Stimulated activated CD4-positive, alpha-beta T cell treated with anti-CD3 and anti-CD28 coated beads, Interleukin-4, amount 100 ng/mL, for 24 hours (primary cell): ENCODE data around the gene CYP2B6.
A peak's percentile ranks its signal among the peaks of the same experiment; 100 is the strongest.
"Not testable (repeated sequence)": the region's sequence is repeated elsewhere in the genome, so short reads cannot be mapped to it uniquely, and the experiment has no call there.

ENCODE experiments used
- DNase-seq: peaks from one replicate; pipeline ENCODE4 v3.0.0-alpha.2; 2020

CYP2B6 gene

GRCh38 chr19:40981591-40981990 lies 9.5 kb upstream of the CYP2B6 start:
- no peak for DNase-seq

- no peak for DNase-seq
Measured at GRCh38 chr19:40982594-40983101, 8.4 kb upstream of the CYP2B6 start.

- no peak for DNase-seq
Measured at GRCh38 chr19:40989453-40989852, 1.6 kb upstream of the CYP2B6 start.

GRCh38 chr19:40995355-40995754 lies 4.3 kb downstream of the CYP2B6 start:
- peak; percentile 12 for DNase-seq

DNA sequence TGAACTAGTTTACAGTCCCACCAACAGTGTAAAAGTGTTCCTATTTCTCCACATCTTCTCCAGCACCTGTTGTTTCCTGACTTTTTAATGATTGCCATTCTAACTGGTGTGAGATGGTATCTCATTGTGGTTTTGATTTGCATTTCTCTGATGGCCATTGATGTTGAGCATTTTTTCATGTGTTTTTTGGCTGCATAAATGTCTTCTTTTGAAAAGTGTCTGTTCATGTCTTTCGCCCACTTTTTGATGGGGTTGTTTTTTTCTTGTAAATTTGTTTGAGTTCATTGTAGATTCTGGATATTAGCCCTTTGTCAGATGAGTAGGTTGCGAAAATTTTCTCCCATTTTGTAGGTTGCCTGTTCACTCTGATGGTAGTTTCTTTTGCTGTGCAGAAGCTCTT lies 7.9 kb downstream of the CYP2B6 start:
- not testable (repeated sequence) for DNase-seq

- no peak for DNase-seq
Measured at GRCh38 chr19:41000310-41000737, 9.2 kb downstream of the CYP2B6 start.

DNA sequence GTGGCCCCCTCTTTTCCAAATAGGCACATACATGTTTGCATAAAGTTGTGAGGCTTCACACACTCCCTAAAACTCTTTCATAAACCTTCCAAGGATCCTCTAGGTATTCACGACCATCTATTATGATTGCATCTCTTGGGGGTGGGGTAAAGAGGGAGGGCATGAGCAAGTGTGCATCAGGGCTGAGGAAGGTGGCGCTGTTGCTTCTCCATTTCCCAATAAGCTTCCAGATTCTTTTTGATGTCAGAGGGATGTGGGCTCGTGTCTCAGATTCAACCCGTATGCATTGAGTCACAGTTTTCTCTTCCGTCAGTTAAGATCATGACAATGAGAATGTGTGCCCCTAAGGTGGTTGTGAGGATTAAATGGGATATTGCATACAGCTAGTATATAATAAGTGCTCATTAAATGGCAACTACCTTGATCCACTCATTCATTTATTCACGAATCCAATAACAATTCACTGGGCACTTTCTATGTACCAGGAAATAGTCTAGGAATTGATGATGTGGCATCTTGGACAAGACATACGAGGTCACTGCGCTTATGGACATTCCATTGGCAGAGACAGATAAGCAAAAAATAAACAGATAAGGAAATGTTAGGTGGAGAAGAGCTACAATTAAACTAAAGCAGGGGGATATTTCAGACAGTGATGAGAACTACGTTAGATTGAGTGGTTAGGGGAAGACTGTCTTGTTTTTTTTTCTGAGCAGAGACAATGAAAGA lies 10.3 kb downstream of the CYP2B6 start:
- no peak for DNase-seq

DNA sequence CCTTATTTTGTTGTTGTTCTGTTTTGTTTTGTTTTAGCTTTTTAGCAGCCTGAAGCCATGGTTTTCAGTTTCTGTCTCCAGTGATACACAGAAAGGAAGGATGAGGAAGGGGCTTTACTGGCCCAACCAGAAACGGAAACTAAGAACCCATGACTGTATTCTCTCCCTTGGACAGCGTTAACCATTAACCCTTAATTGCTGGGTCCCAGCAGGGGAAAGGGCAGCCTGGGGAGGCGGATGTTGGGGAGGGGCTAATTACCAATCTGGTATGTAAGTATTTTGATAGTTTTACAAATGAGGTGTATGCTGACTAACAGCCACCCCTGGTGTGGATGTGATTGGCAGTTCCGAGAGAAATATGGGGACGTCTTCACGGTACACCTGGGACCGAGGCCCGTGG lies 12.6 kb downstream of the CYP2B6 start:
- not testable (repeated sequence) for DNase-seq

- no peak for DNase-seq
Measured at GRCh38 chr19:41009700-41010235, 18.7 kb downstream of the CYP2B6 start.

GRCh38 chr19:41013359-41013758 lies 22.3 kb downstream of the CYP2B6 start:
- DNase-seq, result no peak

GRCh38 chr19:41014643-41015042 lies 23.6 kb downstream of the CYP2B6 start:
- no peak for DNase-seq

GRCh38 chr19:41016488-41017071 lies 25.5 kb downstream of the CYP2B6 start:
- no peak for DNase-seq

GRCh38 chr19:41018736-41019290 lies 27.7 kb downstream of the CYP2B6 start:
- DNase-seq, result no peak

DNA sequence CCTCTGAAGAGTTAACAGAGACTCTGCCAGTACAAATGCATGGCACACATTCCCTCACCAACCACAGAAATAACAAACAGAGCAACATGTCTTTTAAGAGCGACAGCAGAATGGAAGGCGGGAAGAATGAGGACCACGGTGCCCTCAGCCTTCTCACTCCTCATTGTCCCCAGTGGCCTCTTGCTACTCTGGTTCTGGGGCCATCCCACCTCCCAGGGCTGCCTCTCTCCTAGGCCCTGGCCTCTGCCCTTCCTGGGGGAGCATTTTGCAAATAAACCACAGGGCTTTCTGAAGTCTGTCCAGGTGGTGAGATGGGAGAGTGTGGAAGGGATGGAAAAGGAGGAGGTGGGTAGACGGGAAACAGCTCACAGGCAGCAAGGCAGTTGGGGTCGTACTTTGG lies 28.3 kb downstream of the CYP2B6 start:
- DNase-seq, result no peak

DNA sequence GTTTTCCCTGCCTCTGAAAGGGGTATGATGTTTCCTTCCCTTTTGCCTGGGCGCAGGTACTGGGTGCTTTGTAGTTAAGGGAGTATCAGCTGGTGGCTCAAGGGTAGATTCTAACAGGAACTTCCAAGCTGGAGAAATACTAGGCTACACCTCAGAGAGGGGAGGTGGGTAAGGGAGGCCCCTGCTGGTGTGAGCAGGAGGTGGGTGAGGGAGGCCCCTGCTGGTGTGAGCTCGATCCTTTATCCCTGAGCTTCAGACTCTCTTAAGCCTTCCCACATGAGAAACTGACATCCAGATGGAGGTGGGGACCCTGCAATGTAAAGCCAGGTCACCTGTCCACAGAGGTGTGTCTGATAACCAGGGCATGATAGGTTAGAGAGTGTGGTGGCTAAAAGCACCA lies 32.1 kb downstream of the CYP2B6 start:
- no peak for DNase-seq

- DNase-seq, result no peak
Measured at GRCh38 chr19:41025411-41025810, 34.3 kb downstream of the CYP2B6 start.

- no peak for DNase-seq
Measured at GRCh38 chr19:41025871-41026270, 34.8 kb downstream of the CYP2B6 start.

- no peak for DNase-seq
Measured at GRCh38 chr19:41027273-41027967, 36.3 kb downstream of the CYP2B6 start.

DNA sequence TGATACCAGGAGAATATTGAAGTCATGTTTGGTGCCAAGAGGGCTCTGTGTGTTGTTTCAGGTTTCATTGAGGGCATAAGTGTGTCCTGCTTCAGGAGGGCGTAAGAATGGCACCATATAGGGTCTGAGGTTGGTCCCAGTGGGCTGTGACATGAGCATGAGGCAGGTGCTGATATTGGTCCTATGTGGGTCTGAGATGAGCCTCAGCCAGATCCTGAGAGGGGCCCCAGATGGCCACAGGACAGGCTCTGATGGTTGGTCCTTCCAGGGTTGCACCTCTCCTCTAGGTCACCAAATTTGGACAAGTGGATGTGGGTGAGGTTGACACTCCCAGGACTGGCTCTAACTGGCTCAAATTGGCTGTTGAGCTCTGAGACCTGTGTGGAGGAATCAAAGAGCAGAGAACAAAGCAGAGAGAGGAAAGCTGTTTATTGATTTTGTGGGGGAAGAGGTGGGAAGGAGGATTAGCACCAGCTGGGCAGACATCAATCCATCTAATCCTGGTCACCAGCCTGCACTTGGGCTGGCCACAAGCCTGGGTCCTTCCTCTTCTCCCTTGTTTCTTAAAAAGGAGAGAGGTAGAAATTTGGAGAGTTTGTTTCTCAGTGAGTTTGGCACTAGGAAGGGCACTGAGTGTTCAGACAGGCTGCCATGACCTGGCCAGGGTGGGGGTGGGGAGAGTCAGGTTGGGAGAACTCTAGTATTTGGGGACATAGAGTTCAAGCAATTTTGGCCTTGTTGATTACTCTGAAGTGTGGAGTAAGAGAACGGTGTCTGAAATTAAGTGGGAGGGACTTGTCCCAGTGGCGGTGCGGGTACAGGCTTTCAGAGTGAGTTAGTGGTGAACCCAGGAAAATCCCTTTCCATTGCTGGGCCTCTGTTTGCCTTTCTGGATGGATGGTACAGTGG lies 38.7 kb downstream of the CYP2B6 start:
- no peak for DNase-seq

DNA sequence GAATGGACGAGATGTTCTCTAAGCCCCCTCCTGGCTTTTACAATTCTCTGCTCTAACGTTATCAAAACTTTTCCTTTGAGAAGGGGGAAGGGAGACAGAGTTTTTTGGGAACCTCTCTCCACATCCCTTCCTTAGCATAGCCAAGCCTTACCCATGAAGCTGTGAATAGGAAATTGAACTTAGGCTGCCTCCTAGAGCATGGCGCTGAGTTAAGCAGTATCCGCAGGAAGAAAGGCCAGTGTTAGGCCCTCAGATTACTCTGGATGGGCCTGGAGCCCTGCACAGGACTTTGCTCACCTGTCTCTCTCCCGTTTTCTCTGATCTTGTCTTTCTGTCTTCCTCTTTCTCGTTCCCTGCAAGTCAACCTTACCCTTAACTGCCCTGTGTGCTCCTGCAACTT lies 39.6 kb downstream of the CYP2B6 start:
- DNase-seq, result no peak

DNA sequence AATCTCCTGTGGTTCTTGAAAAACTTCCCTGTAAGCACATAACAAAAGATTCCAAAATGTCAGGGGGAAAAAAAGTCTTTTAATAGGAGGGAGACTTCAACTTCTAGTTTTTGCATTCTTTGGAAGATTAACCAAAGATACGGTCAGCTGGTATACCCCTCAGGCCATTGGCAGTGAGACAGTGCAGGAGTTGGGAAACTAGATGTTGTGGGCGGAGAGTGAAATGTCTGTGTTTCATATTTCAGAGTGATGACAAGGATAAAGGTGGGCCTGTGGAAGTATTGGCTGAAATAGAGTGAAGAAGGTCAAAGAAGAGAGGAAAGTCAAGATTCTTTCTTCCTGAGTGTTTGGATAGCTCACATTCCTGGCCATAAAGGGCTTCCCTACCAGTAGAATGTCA lies 40.8 kb downstream of the CYP2B6 start:
- DNase-seq, result no peak

DNA sequence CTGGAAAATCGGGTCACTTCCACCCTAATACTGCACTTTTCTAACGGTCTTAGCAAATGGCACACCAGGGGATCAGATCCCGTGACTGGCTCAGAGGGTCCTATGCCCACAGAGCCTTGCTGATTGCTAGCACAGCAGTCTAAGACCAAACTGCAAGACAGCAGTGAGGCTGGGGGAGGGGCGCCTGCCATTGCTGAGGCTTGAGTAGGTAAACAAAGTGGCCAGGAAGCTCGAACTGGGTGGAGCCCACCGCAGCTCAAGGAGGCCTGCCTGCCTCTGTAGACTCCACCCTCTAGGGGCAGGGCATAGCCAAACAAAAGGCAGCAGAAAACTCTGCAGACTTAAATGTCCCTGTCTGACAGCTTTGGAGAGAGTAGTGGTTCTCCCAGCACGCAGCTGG lies 42.2 kb downstream of the CYP2B6 start:
- DNase-seq, result not testable (repeated sequence)
